A549 (cell line): ENCODE data around the gene RAB11FIP4. TPM values are rescaled to one million over a fixed set of nuclear protein-coding genes. Genes with fewer than 3 reads are reported as not detected.

Experiments used
- ATAC-seq, 2 experiments: fragments of 200-7000 bp in 1 of 2; fragments of >200 bp in 1 of 2; cut with Nextera tagmentation in 1 of 2; cut with Tn5 transposase in 1 of 2; 3 replicates each; pipeline versions ENCODE4 v1.8.0 to v1.9.1; 2018 to 2020; ENCODE audit warnings: mild to moderate bottlenecking in 1 of 2, moderate library complexity in 1 of 2
- CTCF ChIA-PET: fragments of 300-600 bp; sonication (Branson Sonifier 250); formaldehyde crosslinking; extraction: SDS; loops from one replicate; lab custom pipeline; 2021; ENCODE audit warnings: antibody characterized with exemption, inconsistent platforms; lab: Yijun Ruan, JAX
- POLR2A ChIA-PET: fragments of 350-600 bp; formaldehyde crosslinking; extraction: SDS; loops from one replicate; lab custom pipeline; 2021; ENCODE audit warnings: antibody characterized with exemption, inconsistent platforms; lab: Yijun Ruan, JAX
- DNase-seq, 2 experiments: peaks; one replicate each; pipeline versions ENCODE4 v3.0.0 to v3.0.0-alpha.2; 2011 to 2016; ENCODE audit warnings: low read depth in 1 of 2, low spot score in 1 of 2
- FAIRE-seq: peaks from 2 replicates; lab custom pipeline; 2011; peaks lifted over from hg19 to GRCh38; lab: Jason Lieb, UNC
- H3K27ac ChIP-seq, 2 experiments: fragments of >200 bp; sonication (Bioruptor Twin); formaldehyde crosslinking; 3 replicates each; pipeline ENCODE4 v1.5.1; 2016 to 2017
- H3K4me1 ChIP-seq: fragments of >200 bp; sonication (Bioruptor Twin); formaldehyde crosslinking; 3 replicates; pipeline ENCODE4 v1.6.1; 2016
- H3K4me2 ChIP-seq: fragments of >200 bp; sonication (Bioruptor Twin); formaldehyde crosslinking; 3 replicates; pipeline ENCODE4 v1.6.1; 2016
- H3K4me3 ChIP-seq: fragments of >200 bp; sonication (Bioruptor Twin); formaldehyde crosslinking; 3 replicates; pipeline ENCODE4 v1.5.1; 2016
- H3K9me3 ChIP-seq: fragments of >200 bp; sonication (Bioruptor Twin); formaldehyde crosslinking; 3 replicates; pipeline ENCODE4 v1.6.1; 2016
- BCL3 ChIP-seq: fragments of >200 bp; sonication (Bioruptor Twin); formaldehyde crosslinking; IDR thresholded peaks from 3 replicates; pipeline ENCODE4 v1.6.1; 2016
- CHD4 ChIP-seq: fragments of 200-600 bp; sonication (generic); IDR thresholded peaks from 2 replicates; pipeline ENCODE4 v1.6.1; 2016; ENCODE audit warnings: antibody characterized with exemption, mild to moderate bottlenecking, borderline replicate concordance
- E2F6 ChIP-seq: IDR thresholded peaks from 2 replicates; pipeline ENCODE4 v1.6.1; 2012; ENCODE audit warnings: low read depth, borderline replicate concordance
- EHF ChIP-seq: fragments of 250-450 bp; sonication (Bioruptor Pico); IDR thresholded peaks from 2 replicates; pipeline ENCODE4 v1.5.0; 2020; ENCODE audit warnings: mild to moderate bottlenecking
- EHMT2 ChIP-seq: fragments of 200-600 bp; sonication (generic); IDR thresholded peaks from 2 replicates; pipeline ENCODE4 v1.6.1; 2016; ENCODE audit warnings: antibody characterized with exemption, low read depth, mild to moderate bottlenecking, moderate library complexity
- ESRRA ChIP-seq: fragments of 150-350 bp; IDR thresholded peaks from 2 replicates; pipeline ENCODE4 v1.6.1; 2014; ENCODE audit warnings: mild to moderate bottlenecking, low read length, borderline replicate concordance
- HDAC2 ChIP-seq: fragments of 200-600 bp; sonication (generic); IDR thresholded peaks from 2 replicates; pipeline ENCODE4 v1.6.1; 2016
- HOXB13 ChIP-seq: fragments of 250-450 bp; sonication (Bioruptor Pico); IDR thresholded peaks from 2 replicates; pipeline ENCODE4 v1.5.0; 2020; ENCODE audit warnings: low read depth, mild to moderate bottlenecking, moderate library complexity
- KDM1A ChIP-seq: fragments of 200-600 bp; sonication (generic); IDR thresholded peaks from 2 replicates; pipeline ENCODE4 v1.6.1; 2016; ENCODE audit warnings: low read depth, mild to moderate bottlenecking
- MAFK ChIP-seq: fragments of 450-650 bp; IDR thresholded peaks from 2 replicates; pipeline ENCODE4 v1.6.1; 2014; ENCODE audit not compliant: partially characterized antibody
- MAX ChIP-seq: IDR thresholded peaks from 2 replicates; pipeline ENCODE4 v1.6.1; 2012
- MAZ ChIP-seq: fragments of 150-350 bp; IDR thresholded peaks from 2 replicates; pipeline ENCODE4 v1.6.1; 2014; ENCODE audit warnings: antibody characterized with exemption, low read depth, low read length, borderline replicate concordance
- MYC ChIP-seq: IDR thresholded peaks from 2 replicates; pipeline ENCODE4 v1.6.1; 2012; ENCODE audit warnings: mild to moderate bottlenecking, inconsistent platforms, low read length, improper control_type of control experiment, borderline replicate concordance
- POLR2A ChIP-seq: IDR thresholded peaks from 2 replicates; pipeline ENCODE4 v1.6.1; 2012; ENCODE audit warnings: mild to moderate bottlenecking, low read length
- POLR2AphosphoS2 ChIP-seq: conservative IDR thresholded peaks from 2 replicates; pipeline ENCODE4 v1.6.1; 2012; ENCODE audit warnings: low read length, improper control_type of control experiment, inconsistent platforms
- RCOR1 ChIP-seq: fragments of 150-350 bp; IDR thresholded peaks from 2 replicates; pipeline ENCODE4 v1.6.1; 2014; ENCODE audit warnings: antibody characterized with exemption, low read length, low read depth
- RFX5 ChIP-seq: fragments of 450-650 bp; IDR thresholded peaks from 2 replicates; pipeline ENCODE4 v1.7.1; 2014; ENCODE audit warnings: antibody characterized with exemption, mild to moderate bottlenecking, moderate library complexity
- RNF2 ChIP-seq: fragments of 200-600 bp; sonication (generic); IDR thresholded peaks from 2 replicates; pipeline ENCODE4 v1.6.1; 2016; ENCODE audit warnings: low read depth, mild to moderate bottlenecking, antibody characterized with exemption, moderate library complexity, borderline replicate concordance
- ZNF302 ChIP-seq: fragments of 250-450 bp; sonication (Bioruptor Pico); IDR thresholded peaks from 2 replicates; pipeline ENCODE4 v1.9.0; 2021; ENCODE audit warnings: inconsistent platforms, mild to moderate bottlenecking, moderate library complexity
- ZSCAN20 ChIP-seq: fragments of 250-450 bp; sonication (Bioruptor Pico); IDR thresholded peaks from 2 replicates; pipeline ENCODE4 v1.8.0; 2022; ENCODE audit warnings: mild to moderate bottlenecking, moderate library complexity
- WGBS: methylation state at CpG from one replicate; pipeline ENCODE4 v1.1.6; 2017; ENCODE audit errors: missing lambda C conversion rate; 5-methylcytosine and 5-hydroxymethylcytosine counted together
- polyA plus RNA-seq, 4 experiments: library from polyadenylated mRNA; depleted of rRNA in 3 of 4; stranded (reverse); fragments of >200 nt; fragmentation: RNase III in 1 of 4; extraction: RNeasy Plus Mini Kit Qiagen cat#74134 plus additional on column Dnase treatment in 1 of 4; gene quantifications; 2 replicates in 3 of 4; 3 replicates in 1 of 4; pipeline ENCODE4 v1.2.3, GENCODE V29; 2011 to 2017
- TF ChIP-seq, protein P1 (sequence below): fragments of 200-600 bp; sonication (generic); IDR thresholded peaks from 2 replicates; pipeline ENCODE4 v1.6.1; 2016; ENCODE audit warnings: antibody characterized with exemption, mild to moderate bottlenecking, moderate library complexity
- TF ChIP-seq, protein P2 (sequence below): fragments of 250-450 bp; sonication (Bioruptor Pico); IDR thresholded peaks from 2 replicates; pipeline ENCODE4 v1.5.0; 2021; ENCODE audit warnings: mild to moderate bottlenecking, moderate library complexity, borderline replicate concordance

Gene RAB11FIP4
- polyA plus RNA-seq, 2 of the 4 experiments (the other 2 are of a cell fraction), result 1.9 to 3.5 TPM

DNA sequence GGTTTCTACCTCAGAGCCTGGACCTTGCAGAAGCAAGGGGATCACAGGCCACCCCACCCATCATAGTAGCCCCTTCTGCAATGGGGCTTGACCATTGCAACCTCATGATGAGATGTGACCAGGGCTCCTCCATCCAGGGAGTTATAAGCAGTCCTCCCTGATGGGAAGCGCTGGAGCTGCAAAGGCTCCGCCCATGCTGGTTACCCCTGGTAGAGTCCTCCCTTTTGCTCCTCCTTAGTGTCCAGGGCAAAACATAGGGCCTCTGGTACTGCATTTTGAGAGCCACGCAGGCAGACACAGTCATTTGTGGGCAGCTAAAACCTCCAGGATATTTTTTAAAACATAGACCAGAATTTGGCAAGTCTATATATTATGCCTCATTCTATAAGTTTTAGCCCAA lies 161.1 kb downstream of the RAB11FIP4 start (continued):
- TF ChIP-seq MAZ, result no peak
- TF ChIP-seq E2F6, result no peak
- no peak for TF ChIP-seq MAX

- FAIRE-seq (no peak), ATAC-seq (no peak), DNase-seq (no peak)
- Histone ChIP-seq H3K4me3 (no peak overlapping the region), H3K27ac (no peak overlapping the region), H3K4me2 (no peak overlapping the region), H3K4me1 (peaks cover 8% of the 10 kb centered on the region), H3K9me3 (no peaks in the 10 kb centered on the region)
- TF ChIP-seq POLR2A (no peak), RCOR1 (no peak), MYC (no peak), POLR2AphosphoS2 (no peak), BCL3 (no peak), CHD4 (no peak), ESRRA (no peak), KDM1A (no peak), RNF2 (no peak), MAZ (no peak), MAFK (no peak), RFX5 (no peak), ZSCAN20 (CRISPR knock-in tag) (no peak), EHF (CRISPR knock-in tag) (no peak), EHMT2 (no peak)
- TF ChIP-seq, protein P1, sequence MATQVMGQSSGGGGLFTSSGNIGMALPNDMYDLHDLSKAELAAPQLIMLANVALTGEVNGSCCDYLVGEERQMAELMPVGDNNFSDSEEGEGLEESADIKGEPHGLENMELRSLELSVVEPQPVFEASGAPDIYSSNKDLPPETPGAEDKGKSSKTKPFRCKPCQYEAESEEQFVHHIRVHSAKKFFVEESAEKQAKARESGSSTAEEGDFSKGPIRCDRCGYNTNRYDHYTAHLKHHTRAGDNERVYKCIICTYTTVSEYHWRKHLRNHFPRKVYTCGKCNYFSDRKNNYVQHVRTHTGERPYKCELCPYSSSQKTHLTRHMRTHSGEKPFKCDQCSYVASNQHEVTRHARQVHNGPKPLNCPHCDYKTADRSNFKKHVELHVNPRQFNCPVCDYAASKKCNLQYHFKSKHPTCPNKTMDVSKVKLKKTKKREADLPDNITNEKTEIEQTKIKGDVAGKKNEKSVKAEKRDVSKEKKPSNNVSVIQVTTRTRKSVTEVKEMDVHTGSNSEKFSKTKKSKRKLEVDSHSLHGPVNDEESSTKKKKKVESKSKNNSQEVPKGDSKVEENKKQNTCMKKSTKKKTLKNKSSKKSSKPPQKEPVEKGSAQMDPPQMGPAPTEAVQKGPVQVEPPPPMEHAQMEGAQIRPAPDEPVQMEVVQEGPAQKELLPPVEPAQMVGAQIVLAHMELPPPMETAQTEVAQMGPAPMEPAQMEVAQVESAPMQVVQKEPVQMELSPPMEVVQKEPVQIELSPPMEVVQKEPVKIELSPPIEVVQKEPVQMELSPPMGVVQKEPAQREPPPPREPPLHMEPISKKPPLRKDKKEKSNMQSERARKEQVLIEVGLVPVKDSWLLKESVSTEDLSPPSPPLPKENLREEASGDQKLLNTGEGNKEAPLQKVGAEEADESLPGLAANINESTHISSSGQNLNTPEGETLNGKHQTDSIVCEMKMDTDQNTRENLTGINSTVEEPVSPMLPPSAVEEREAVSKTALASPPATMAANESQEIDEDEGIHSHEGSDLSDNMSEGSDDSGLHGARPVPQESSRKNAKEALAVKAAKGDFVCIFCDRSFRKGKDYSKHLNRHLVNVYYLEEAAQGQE, result no peak
- WGBS, result 94% methylated on average over 5 of the region's 5 CpGs
- POLR2A ChIA-PET, result no interaction called here
- CTCF ChIA-PET, result interaction anchor here (1.2 to 15.1 kb wide), 3 partner anchors 36 to 291 kb away, joined by 3 to 377 read pairs (median 9); no protein-coding TSS in a partner anchor
Measured at GRCh38 chr17:31553506-31553905, 162.0 kb downstream of the RAB11FIP4 start.

DNA sequence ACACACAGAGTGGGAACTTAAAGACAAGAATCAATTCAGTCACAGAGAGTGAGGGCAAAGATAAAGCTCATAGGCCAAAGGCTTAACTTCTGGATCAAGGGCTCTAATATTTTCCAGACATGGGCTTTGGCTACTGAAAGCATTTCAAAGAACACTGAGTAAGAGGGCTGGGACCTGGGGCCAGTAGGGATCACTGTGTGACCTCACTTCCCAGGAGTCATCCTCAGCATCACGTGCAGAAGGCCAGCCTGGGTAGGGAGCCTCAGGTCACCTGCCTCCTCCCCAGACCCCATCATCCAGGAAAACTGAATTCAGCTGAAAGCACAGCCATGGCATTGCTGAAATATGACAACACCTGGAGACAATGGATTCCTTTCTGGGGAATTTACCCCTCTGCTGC lies 163.5 kb downstream of the RAB11FIP4 start:
- no peak for ATAC-seq
- DNase-seq, result no peak
- Histone ChIP-seq H3K4me3 (no peak overlapping the region), H3K4me2 (no peak overlapping the region), H3K4me1 (peaks cover 4% of the 10 kb centered on the region; the same call in 2 of the 3 replicates), H3K9me3 (no peaks in the 10 kb centered on the region), H3K27ac (no peak overlapping the region)
- ChIA-PET CTCF (interaction anchor here (0.5 to 15.1 kb wide), 5 partner anchors 26 to 290 kb away, joined by 3 to 377 read pairs (median 3); no protein-coding TSS in a partner anchor), POLR2A (no interaction called here)
- TF ChIP-seq, protein P2, sequence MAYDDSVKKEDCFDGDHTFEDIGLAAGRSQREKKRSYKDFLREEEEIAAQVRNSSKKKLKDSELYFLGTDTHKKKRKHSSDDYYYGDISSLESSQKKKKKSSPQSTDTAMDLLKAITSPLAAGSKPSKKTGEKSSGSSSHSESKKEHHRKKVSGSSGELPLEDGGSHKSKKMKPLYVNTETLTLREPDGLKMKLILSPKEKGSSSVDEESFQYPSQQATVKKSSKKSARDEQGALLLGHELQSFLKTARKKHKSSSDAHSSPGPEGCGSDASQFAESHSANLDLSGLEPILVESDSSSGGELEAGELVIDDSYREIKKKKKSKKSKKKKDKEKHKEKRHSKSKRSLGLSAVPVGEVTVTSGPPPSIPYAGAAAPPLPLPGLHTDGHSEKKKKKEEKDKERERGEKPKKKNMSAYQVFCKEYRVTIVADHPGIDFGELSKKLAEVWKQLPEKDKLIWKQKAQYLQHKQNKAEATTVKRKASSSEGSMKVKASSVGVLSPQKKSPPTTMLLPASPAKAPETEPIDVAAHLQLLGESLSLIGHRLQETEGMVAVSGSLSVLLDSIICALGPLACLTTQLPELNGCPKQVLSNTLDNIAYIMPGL (CRISPR knock-in tag), result no peak
- TF ChIP-seq ZNF302 (CRISPR knock-in tag) (no peak), HOXB13 (CRISPR knock-in tag) (no peak), HDAC2 (no peak)
- FAIRE-seq, result no peak
- 67% methylated on average over 1 of the region's 1 CpG for WGBS
